ENCODE results near the gene LMTK2.

The LMTK2 gene

DNA sequence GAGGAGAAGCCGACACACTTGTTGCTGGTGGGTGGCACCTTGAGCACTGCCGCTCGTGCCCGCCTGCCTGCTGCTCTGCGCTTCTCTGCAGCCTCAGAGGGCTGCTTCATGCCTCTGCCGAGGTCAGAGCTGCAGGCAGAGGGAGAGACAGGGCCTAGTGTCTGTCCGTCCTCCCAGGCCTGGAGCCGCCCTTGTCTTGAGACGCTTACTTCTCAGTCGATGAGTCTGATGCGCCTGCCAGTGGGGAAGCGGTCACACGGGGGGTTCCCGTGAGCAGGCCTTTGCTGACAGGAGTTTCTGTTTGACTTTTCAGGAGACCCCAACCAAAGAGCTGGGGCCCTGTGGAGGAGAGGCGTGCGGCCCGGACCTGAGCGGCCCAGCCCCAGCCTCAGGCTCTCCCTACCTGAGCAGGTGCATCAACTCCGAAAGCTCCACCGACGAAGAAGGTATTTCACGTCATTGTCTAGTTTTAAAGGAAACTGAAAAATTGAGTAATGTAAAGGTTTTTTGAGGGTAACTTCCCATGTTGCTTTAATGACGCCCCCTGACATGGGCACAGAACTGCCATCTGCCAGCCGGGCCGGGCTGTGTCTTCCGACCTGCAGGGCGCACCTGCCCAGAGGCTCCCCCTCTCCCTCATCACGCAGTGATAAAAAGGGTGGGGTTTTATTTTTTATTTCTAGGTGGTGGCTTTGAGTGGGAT, 96.8 kb downstream of the LMTK2 start:
- no peak for DNase-seq (ENCODE audit: low spot score)

- no peak for DNase-seq (ENCODE audit: low spot score)
Measured at GRCh38 chr7:98203964-98204605, 97.4 kb downstream of the LMTK2 start.

DNA sequence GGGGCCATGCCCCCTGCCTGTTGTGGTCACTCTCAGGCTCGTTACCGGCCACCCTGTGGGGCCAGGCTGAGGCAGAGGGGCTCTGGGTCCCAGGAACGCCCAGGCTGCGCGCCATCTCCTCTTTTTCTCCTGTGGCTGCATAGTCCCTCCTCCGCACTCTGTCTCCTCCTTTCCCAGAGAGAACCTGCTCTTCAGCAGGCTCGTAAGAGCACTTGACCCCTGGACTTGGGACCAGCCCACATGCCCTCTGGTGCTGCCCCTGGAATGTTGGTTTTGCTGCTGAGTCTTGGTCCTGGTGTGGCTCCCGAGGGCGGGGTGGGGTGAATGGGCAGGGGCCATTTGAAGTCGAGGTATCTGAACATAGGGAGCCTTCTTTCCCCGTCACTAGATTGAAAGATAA, 98.0 kb downstream of the LMTK2 start:
- DNase-seq (ENCODE audit: low spot score) = no peak

DNA sequence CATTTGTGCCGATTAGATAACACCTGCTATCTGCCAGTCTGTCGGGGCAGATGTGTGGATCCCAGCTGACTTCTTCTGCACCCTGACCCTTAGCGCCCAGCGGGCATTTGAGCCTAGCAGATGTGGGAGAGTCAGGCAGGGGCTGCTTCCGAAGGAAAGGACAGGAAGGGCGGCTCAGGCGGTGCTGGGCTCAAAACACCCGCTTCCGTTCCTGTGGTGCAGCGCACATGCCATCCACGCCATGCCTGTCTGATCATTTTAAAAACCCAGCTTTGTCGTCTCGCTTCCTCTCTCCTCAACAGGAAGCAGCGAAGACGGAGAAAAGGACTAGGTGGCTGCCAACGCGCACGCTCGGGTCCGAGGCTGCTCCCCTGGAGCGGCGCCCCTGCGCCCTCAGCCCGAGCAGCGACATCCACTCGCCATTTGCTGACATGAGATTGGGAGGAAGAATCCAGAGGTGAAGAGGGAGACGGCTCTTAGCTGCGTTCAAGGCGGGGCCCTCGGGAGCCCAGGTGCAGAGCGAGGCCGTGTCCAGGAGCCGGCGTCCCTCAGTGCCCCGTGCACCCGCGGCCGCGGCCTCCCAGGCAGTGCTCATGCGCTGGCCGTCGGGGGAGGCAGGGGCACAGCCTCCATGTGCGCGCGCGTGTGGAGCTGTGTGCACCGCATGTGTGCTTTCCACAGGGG, 98.6 kb downstream of the LMTK2 start:
- DNase-seq (ENCODE audit: low spot score) = no peak

DNA sequence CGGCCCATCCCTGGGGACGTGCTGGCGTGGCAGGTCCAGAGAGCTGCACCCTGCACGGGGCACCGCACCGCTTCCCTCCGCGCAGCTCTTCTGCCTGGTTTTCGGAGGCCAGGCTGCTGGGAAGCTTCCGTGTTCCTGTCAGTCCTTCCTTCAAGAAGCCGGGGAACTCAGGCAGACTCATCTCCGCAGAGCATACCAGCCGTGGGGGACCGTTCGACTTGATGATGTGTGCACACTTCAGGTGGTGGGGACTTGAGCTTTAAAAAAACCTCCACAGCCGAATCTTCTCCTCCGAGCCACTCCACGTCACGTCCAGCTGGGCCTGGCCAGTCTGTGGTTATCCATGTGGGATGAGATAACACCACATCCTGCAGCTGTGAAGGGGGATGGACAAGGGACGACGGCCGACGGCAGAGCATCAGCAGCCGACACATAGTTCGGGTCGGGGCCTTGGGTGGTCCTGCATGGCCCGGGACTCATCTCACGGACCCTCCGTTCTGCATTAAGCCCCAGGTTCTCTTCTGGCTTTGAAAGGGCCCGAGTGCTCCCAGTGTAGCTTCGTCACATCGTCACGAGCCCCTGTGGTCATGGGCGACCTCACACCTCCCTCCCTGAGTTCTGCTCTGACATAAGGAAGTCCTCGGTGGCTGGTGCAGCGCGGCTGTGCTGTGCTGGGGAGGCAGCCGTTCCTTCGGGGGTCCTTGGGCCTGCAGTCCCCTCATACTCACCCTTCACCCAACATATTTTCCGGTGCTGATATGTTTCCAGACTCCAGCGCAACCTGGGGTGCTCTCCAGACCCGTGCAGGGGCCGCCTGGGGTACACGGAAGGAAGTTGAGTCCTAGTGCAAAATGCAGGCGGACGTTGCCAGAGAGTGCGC, 100.0 kb downstream of the LMTK2 start:
- no peak for DNase-seq (ENCODE audit: low spot score)

GRCh38 chr7:98209166-98209920, 102.7 kb downstream of the LMTK2 start:
- DNase-seq (ENCODE audit: low spot score) = no peak

- no peak for DNase-seq (ENCODE audit: low spot score)
Measured at GRCh38 chr7:98210513-98211220, 104.0 kb downstream of the LMTK2 start.

- peak; percentile 59 for DNase-seq (ENCODE audit: low spot score)
Measured at GRCh38 chr7:98211221-98211675, 104.6 kb downstream of the LMTK2 start, which contains the start of gene BHLHA15. BHLHA15 (plus strand) TSS chr7:98211439; CDS start chr7:98212310, 871 bp downstream.

DNA sequence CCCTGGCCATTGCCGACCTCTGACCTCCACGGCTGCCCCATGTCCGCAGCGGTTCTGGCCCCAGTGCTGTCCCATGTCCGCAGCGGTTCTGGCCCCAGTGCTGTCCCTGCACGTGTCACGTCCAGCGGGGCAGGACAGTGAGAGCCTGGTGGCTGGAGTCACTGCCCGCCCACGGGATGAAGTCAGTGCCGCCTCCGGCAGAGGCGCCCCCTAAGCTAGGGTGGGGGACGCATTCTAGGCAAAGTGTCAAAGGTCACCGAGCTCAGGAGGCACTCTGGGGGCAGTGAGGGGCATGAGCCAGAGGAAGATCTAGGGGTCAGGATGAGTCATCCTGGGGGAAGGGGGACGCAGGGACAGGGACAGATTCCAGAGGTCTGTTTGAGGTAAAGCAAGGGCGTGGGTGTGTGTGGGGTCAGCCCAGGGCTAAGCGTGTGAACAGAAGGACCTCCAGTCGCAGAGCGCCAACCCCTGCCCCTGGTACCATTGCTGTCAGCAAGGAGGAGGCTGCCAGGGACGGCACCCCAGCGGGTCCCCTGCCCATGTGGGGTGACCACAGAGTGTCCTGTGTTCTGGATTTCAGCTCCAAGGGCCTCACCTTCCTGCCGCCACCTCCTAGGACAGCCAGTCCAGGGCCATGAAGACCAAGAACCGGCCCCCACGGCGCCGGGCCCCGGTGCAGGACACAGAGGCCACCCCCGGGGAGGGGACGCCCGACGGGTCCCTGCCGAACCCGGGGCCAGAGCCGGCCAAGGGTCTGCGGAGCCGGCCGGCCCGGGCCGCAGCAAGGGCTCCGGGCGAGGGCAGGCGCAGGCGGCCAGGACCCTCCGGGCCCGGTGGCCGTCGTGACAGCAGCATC, 105.2 kb downstream of the LMTK2 start:
- no peak for DNase-seq (ENCODE audit: low spot score)

- no peak for DNase-seq (ENCODE audit: low spot score)
Measured at GRCh38 chr7:98212532-98213041, 105.9 kb downstream of the LMTK2 start.

- DNase-seq (ENCODE audit: low spot score) = no peak
Measured at GRCh38 chr7:98213296-98213887, 106.7 kb downstream of the LMTK2 start.

GRCh38 chr7:98213888-98214810, 107.5 kb downstream of the LMTK2 start:
- DNase-seq (ENCODE audit: low spot score) = no peak

DNA sequence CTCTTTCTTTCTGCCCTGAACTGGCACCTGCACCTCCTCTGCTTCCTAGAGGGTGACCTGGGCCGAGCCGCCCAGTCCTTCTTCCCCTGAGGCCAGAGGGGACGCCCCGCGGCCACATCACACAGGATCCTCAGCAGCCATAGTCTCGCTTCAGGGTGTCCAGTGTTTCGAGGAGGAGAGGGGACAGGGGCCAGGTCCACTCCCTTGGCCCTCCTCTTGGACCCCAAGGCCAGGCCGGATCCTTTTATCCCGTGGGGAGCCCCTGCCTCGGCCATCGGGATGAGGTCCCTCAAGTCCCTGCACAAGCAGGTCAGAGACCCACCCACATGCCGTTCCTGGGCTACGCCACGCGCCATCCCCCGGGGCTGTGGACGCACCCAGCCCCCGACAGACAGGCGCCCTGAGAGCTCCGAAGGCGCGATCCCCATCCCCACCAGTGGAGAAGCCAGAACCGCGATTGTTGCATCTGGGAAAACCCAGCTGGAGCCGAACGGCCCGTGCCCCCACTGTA, 108.2 kb downstream of the LMTK2 start:
- DNase-seq (ENCODE audit: low spot score) = no peak

GRCh38 chr7:98215561-98216495, 109.2 kb downstream of the LMTK2 start:
- no peak for DNase-seq (ENCODE audit: low spot score)

DNA sequence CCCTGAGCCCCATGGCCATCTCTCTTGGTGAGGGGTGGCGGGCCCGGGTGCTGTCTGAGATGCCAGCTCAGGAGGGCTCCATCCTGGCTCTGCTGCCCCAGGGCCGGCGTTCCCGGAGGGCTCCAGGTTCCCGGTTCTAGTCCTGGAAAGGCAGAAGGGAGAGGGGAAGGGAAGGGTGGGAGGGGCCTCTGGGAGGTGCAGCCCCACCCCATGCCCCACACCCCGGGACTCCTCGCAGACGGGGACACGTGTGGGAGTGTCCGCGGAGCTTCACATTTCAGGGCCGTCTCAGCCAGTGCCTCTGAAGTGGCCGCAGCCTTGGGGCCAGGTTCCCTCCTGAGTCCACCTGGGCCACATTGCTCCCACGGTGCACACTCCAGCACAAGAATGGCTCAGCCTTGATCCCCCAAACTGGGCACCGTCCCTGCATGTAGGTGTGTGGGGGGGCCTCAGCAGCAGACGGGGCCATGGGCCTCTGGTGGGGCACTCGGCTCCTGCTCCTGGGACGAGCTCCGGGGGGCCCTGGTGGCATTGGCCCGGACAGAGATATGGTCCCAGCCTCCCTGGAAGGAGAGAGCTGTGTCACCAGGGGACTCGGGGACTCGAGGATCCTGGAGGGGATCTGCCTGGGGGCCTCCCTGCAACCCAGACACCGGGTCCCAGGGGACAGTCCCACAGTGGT, 110.4 kb downstream of the LMTK2 start:
- no peak for DNase-seq (ENCODE audit: low spot score)
